Right ventricle myocardium superior (tissue), 1 donor: ENCODE measurements around the gene DR1. TPM values are rescaled to one million over a fixed set of nuclear protein-coding genes. Genes with fewer than 3 reads are reported as not detected.

Experiments
- ATAC-seq: fragments of 200-7000 bp; cut with Tn5 transposase; one replicate; pipeline ENCODE4 v1.9.1; 2020; ENCODE audit warnings: mild to moderate bottlenecking; ENCODE audit not compliant: poor library complexity
- DNase-seq: peaks from one replicate; pipeline ENCODE4 v3.0.0-alpha.2; 2020
- intact Hi-C: fragments of 100-400 bp; cut with DNase I; formaldehyde crosslinking; loops from one replicate; pipeline ENCODE4 v1.11.2; 2022
- long read RNA-seq: library from polyadenylated mRNA; unstranded; transcript quantifications from one replicate; pipeline ENCODE4 v2.0.0, GENCODE V29; 2021
- total RNA-seq: library from RNA; stranded (reverse); fragmentation: NEBNext Ultra II Directional; extraction: Animal tissue kit (Norgen Biotek cat#: 25700); gene quantifications from one replicate; pipeline ENCODE4 v1.2.1, GENCODE V29; 2021
- donor health status: DM: no; HTN: yes; CAD: no; lungs with severe emphysema.

Gene DR1
- total RNA-seq: 33.2 TPM
- long read RNA-seq, full-length matches to known transcripts: 111 of 113 reads
- long read RNA-seq, partial matches to known transcripts: 1 of 113 reads
- long read RNA-seq, other reads (novel, unspliced or antisense): 1 of 113 reads

- DNase-seq (peak; percentile 97), ATAC-seq (peak; percentile 98)
- intact Hi-C loops: no loop called here
These were observed at the start of gene DR1 for GRCh38 chr1:93345633-93346420. DR1 (plus strand) TSS chr1:93345907; CDS start chr1:93346646, 739 bp downstream.

- intact Hi-C loops: no loop called here
- DNase-seq: no peak
- ATAC-seq: no peak
These were observed 49.1 kb upstream of the DR1 start for GRCh38 chr1:93296555-93297154.

- DNase-seq (no peak), ATAC-seq (no peak)
- intact Hi-C loops: loop anchor here (10.0 kb wide), 1 partner anchor 544 kb away; no protein-coding TSS in a partner anchor
These were observed 44.6 kb upstream of the DR1 start for GRCh38 chr1:93301131-93301530.

GRCh38 chr1:93302078-93302477, 43.6 kb upstream of the DR1 start:
- intact Hi-C loops: loop anchor here (10.0 kb wide), 1 partner anchor 543 kb away; no protein-coding TSS in a partner anchor
- DNase-seq (no peak), ATAC-seq (no peak)

GRCh38 chr1:93304716-93305138, 41.0 kb upstream of the DR1 start:
- ATAC-seq: peak; percentile 52
- no peak for DNase-seq
- intact Hi-C loops: loop anchor here (10.0 kb wide), 1 partner anchor 540 kb away; no protein-coding TSS in a partner anchor

- DNase-seq (no peak), ATAC-seq (no peak)
- intact Hi-C loops: loop anchor here (10.0 kb wide), 1 partner anchor 538 kb away; no protein-coding TSS in a partner anchor
These were observed 38.8 kb upstream of the DR1 start for GRCh38 chr1:93306920-93307319.

GRCh38 chr1:93313026-93313425, 32.7 kb upstream of the DR1 start:
- no peak for DNase-seq
- no peak for ATAC-seq
- intact Hi-C loops: no loop called here

GRCh38 chr1:93317207-93317606, 28.5 kb upstream of the DR1 start:
- peak; percentile 47 for DNase-seq
- intact Hi-C loops: no loop called here
- peak; percentile 66 for ATAC-seq

GRCh38 chr1:93317943-93318342, 27.8 kb upstream of the DR1 start:
- intact Hi-C loops: no loop called here
- DNase-seq (no peak), ATAC-seq (no peak)

GRCh38 chr1:93321720-93322119, 24.0 kb upstream of the DR1 start:
- DNase-seq (no peak), ATAC-seq (no peak)
- intact Hi-C loops: no loop called here

- intact Hi-C loops: no loop called here
- ATAC-seq: no peak
- no peak for DNase-seq
These were observed 23.4 kb upstream of the DR1 start for GRCh38 chr1:93322349-93322748.

- no peak for ATAC-seq
- intact Hi-C loops: no loop called here
These were observed 22.4 kb upstream of the DR1 start for GRCh38 chr1:93323185-93323820.

GRCh38 chr1:93324486-93325464, 20.9 kb upstream of the DR1 start:
- no peak for DNase-seq
- intact Hi-C loops: no loop called here
- ATAC-seq: no peak

More at GRCh38 chr1:93323185-93323820, 22.4 kb upstream of the DR1 start:
- DNase-seq: no peak

- DNase-seq (no peak), ATAC-seq (no peak)
- intact Hi-C loops: no loop called here
These were observed 16.6 kb upstream of the DR1 start for GRCh38 chr1:93328809-93329760.

GRCh38 chr1:93330196-93330595, 15.5 kb upstream of the DR1 start:
- intact Hi-C loops: no loop called here
- DNase-seq (no peak), ATAC-seq (no peak)

- intact Hi-C loops: no loop called here
- no peak for DNase-seq
- no peak for ATAC-seq
These were observed 15.1 kb upstream of the DR1 start for GRCh38 chr1:93330617-93331016.

- ATAC-seq (no peak), DNase-seq (no peak)
- intact Hi-C loops: no loop called here
These were observed 14.3 kb upstream of the DR1 start for GRCh38 chr1:93331412-93331811.
